Activated CD4-positive, alpha-beta T cell treated with anti-CD3 and anti-CD28 coated beads, Interleukin-2, amount 10 ng/mL, durations not matched to agents 24 days and 14 days (primary cell): ENCODE measurements around the gene LPP. TPM values are rescaled to one million over a fixed set of nuclear protein-coding genes. Genes with fewer than 3 reads are reported as not detected.

Experiments
- DNase-seq: peaks from one replicate; pipeline ENCODE4 v3.0.0; 2022
- H3K27ac Mint-ChIP-seq: one replicate; pipeline ENCODE4 v1.8.0; 2022; ENCODE audit warnings: mild to moderate bottlenecking, mixed read lengths
- H3K27me3 Mint-ChIP-seq: one replicate; pipeline ENCODE4 v1.8.0; 2022; ENCODE audit warnings: mixed read lengths
- H3K36me3 Mint-ChIP-seq: one replicate; pipeline ENCODE4 v1.8.0; 2022; ENCODE audit warnings: low read depth, mild to moderate bottlenecking, mixed read lengths
- H3K4me1 Mint-ChIP-seq: one replicate; pipeline ENCODE4 v1.8.0; 2021; ENCODE audit warnings: mixed read lengths
- H3K4me3 Mint-ChIP-seq: one replicate; pipeline ENCODE4 v1.8.0; 2022; ENCODE audit warnings: mild to moderate bottlenecking, moderate library complexity, mixed read lengths
- H3K9me3 Mint-ChIP-seq: one replicate; pipeline ENCODE4 v1.8.0; 2021; ENCODE audit warnings: mixed read lengths
- intact Hi-C: fragments of 100-400 bp; cut with micrococcal nuclease; formaldehyde crosslinking; loops from one replicate; pipeline ENCODE4 v1.15.1; 2023
- total RNA-seq: library from RNA; stranded (reverse); gene quantifications from 2 replicates; pipeline ENCODE4 v1.2.3, GENCODE V29; 2022

The LPP gene
- total RNA-seq, 1 donor from 2014 or later = 41.4 TPM

DNA sequence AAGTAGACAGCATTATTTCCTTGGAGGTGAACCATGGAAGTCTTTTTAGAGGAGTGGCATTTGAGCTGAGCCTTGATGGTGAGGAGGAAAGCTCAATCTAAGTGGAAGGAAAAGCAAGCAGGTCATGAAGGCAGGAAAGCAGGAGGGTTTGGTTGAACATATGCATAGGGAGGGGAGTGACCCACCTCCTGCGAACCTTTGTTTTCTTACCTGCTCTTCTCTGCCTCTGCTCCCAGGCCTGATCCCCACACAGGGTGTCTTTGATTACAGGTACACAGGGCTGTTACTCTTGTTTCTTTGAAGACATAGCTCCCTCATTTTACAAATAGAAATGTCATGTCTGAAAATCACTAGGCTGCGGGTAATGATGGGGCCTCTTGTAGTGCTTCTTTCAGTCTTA, 769.7 kb downstream of the LPP start:
- Mint-ChIP-seq H3K9me3 (peaks cover 19% of the 10 kb centered on the region), H3K27me3 (no peaks in the 10 kb centered on the region), H3K4me1 (no peaks in the 10 kb centered on the region)

DNA sequence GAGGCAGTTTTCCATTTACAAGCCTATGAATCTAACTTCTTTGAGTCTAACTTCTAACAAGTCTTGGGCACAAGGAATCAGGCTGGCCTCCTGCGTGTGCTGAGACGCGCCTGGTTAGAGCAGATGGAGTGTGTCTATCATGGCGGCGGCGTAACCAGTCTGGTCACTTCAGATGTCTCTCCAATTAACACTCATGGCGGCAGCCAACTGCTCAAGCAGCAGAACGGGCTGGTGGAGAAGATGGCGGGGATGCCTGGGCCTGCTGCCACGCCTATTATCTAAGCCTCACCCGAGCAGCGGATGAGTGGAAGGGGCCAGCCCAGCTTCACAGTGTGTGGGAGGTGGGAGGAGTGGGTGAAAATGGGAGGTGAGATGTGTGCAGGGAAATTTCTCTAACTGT, 771.4 kb downstream of the LPP start:
- Mint-ChIP-seq H3K27me3 (no peaks in the 10 kb centered on the region), H3K9me3 (peaks cover 15% of the 10 kb centered on the region), H3K36me3 (peaks cover 3% of the 10 kb centered on the region), H3K27ac (no peak overlapping the region), H3K4me1 (no peaks in the 10 kb centered on the region), H3K4me3 (no peak overlapping the region)
- intact Hi-C loops = no loop called here
- DNase-seq = no peak

More for the DNA sequence above, 769.7 kb downstream of the LPP start:
- Mint-ChIP-seq H3K36me3 (peaks cover 5% of the 10 kb centered on the region), H3K4me3 (no peak overlapping the region), H3K27ac (no peak overlapping the region)
- intact Hi-C loops = no loop called here
- DNase-seq = no peak

DNA sequence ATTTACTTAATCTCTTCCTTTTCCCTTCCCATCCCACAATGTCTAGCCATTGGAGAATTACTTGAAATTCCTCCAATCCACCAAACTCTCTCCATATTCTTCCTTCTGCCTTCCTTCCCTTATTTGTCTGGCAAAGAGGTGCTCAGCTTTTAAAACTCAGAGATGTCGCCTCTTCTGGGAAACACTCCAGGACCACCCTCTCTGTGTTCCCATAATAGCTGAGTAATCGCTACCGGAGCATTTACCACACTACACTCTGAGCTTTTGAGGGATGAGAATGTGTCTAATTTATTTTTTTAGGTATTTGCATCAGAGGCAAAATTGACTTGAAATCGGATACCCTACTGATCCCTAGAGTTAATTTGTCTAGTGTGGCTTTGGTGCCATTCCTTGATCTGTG, 772.2 kb downstream of the LPP start:
- no peak for DNase-seq
- H3K27ac Mint-ChIP-seq = no peak overlapping the region
- H3K9me3 Mint-ChIP-seq = peaks cover 14% of the 10 kb centered on the region
- no peaks in the 10 kb centered on the region for H3K27me3 Mint-ChIP-seq
- H3K4me3 Mint-ChIP-seq = no peak overlapping the region
- intact Hi-C loops = no loop called here
- H3K4me1 Mint-ChIP-seq = no peaks in the 10 kb centered on the region
- H3K36me3 Mint-ChIP-seq = peaks cover 3% of the 10 kb centered on the region

DNA sequence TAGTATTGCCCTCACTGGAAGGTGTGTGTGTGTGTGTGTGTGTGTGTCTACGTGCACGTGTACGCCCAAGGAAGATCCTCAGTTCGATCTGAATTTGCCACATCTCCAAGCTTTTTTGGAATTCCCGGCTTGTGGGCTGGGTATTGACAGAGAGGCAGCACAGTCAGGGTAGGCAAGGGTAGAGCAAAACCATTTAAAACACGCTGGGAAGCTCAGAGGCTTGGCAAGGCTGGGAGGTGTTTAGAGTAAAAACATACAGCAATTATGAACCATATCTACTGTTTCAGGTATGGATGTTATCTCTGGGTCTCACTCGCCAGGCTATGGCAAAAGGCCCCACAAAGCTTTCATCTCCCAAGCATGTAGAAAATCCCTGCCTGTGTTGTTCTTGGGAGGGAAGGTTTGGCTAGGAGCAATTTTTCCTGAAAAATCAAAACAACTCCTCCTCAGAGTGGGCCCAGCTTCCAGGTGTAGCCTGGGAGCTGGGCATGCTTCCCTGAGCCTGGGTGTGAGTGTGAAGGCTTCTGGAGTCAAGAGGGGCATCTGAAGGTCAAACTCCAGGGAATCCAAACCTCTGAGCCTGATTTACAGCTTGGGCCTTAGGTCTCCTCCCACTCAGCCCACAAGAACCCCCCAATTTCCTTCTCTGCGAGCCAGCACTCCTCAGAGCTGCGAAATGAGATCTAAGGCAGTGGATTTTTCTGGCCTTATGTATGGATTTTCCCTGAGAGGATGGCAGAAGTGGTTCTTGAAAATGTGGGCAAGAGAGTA, 773.0 kb downstream of the LPP start:
- H3K36me3 Mint-ChIP-seq = peaks cover 1% of the 10 kb centered on the region
- H3K4me1 Mint-ChIP-seq = peaks cover 3% of the 10 kb centered on the region
- H3K4me3 Mint-ChIP-seq = no peak overlapping the region
- H3K9me3 Mint-ChIP-seq = peaks cover 11% of the 10 kb centered on the region
- H3K27me3 Mint-ChIP-seq = no peaks in the 10 kb centered on the region
- intact Hi-C loops = no loop called here
- H3K27ac Mint-ChIP-seq = no peak overlapping the region
- DNase-seq = no peak

DNA sequence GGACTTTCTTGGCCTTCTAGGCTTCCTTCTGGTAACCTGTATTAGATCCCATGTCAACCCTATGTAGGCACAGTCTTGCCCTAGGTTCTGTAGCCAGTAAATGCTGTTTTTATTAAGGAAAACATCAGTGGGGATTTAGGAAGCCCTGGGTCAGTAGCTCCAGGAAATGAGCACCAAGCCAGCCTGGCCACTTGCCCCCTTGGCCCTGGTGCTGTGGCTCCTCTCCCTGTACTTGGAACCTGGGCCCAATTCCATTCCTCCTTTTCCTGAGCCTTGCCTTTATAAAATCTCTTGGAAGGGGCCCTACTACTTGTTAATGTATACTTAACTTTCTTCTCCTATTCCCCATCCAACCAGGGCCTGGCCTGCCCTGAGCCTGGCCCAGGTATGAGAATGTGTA, 774.0 kb downstream of the LPP start:
- H3K36me3 Mint-ChIP-seq = no peaks in the 10 kb centered on the region
- H3K27ac Mint-ChIP-seq = no peak overlapping the region
- peaks cover 3% of the 10 kb centered on the region for H3K4me1 Mint-ChIP-seq
- intact Hi-C loops = no loop called here
- no peak overlapping the region for H3K4me3 Mint-ChIP-seq
- no peaks in the 10 kb centered on the region for H3K27me3 Mint-ChIP-seq
- H3K9me3 Mint-ChIP-seq = peaks cover 7% of the 10 kb centered on the region
- no peak for DNase-seq

DNA sequence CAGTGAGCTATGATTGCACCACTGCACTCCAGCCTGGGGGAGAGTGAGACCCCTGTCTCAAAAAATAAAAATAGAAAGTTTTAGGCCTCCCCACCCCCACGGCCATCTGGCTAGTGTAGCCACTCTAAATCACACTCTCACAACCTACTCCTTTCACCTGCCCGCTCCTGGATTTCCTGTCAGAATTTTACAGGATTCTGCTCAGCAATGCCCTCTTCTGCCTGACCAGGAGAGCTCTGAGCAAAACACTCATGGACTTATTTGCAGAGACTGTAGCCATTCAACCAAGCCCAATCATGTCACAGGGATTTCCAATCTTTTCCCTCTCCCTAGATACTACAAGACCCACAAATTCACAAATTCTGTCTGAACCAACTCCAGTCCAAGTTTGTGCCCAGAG, 775.2 kb downstream of the LPP start:
- H3K4me3 Mint-ChIP-seq = no peak overlapping the region
- H3K36me3 Mint-ChIP-seq = no peaks in the 10 kb centered on the region
- no peak overlapping the region for H3K27ac Mint-ChIP-seq
- intact Hi-C loops = no loop called here
- peaks cover 5% of the 10 kb centered on the region for H3K4me1 Mint-ChIP-seq
- peaks cover 6% of the 10 kb centered on the region for H3K9me3 Mint-ChIP-seq
- H3K27me3 Mint-ChIP-seq = no peaks in the 10 kb centered on the region
- DNase-seq = no peak

DNA sequence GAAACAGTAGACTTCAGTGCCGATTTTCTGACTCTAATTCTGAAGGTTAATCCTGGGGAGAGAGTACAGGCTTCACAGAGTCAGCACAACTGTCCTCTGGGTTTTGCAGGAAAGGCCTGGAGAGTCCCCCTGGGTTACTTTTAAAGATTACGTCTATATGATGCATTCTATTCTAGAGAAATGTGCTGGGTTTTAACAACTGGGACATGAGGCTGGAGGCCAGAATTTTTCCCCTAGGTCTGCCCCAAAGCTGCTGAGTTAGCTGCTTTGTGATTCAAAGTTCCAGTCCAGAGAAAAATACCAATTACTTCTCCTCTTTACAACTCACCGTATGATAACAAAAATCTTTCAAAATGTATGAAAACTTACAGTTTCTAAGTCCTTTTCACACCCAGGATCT, 777.1 kb downstream of the LPP start:
- H3K27ac Mint-ChIP-seq = no peak overlapping the region
- DNase-seq = no peak
- intact Hi-C loops = no loop called here
- H3K9me3 Mint-ChIP-seq = peaks cover 2% of the 10 kb centered on the region
- H3K4me1 Mint-ChIP-seq = peaks cover 5% of the 10 kb centered on the region
- H3K36me3 Mint-ChIP-seq = no peaks in the 10 kb centered on the region
- no peak overlapping the region for H3K4me3 Mint-ChIP-seq
- H3K27me3 Mint-ChIP-seq = no peaks in the 10 kb centered on the region

DNA sequence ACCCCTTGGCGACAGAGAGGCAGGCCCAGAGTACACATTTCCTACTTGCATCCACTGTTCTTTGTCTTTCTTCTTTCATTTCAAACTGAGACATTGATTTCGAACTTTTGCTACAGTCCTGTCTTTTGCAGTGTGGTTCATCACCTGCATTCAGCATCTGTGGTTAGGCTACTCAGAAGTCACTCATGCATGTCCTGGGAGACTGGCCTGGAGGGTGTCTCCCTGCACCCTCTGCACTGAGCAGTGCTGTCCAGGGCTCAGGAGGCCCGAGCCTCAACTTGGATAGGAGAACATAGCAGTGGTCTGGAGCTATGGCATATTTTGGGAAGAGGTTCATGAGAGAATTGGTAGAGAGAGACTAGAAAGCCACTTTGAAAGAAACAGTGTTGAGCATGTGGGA, 777.6 kb downstream of the LPP start:
- H3K27me3 Mint-ChIP-seq = no peaks in the 10 kb centered on the region

DNA sequence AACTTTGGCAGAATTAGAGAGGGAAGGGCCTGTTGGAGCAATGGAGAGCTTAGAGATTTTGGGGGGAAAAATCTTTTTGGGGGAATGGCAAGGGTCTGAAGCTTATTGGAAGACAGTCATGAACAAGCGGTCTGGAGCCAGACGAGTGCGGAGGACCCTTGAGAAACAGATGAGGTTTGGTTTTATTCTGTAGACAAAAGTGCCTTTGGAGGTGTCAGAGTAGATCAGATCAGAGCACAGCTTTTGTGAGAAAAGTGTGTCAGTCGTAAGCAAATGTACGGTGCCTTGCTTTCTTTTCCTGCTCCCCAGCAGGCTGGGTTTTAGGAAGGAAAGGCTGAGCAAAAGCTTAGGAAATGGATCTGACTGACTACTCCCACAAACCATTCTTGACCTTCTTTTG, 781.0 kb downstream of the LPP start:
- intact Hi-C loops = no loop called here
- Mint-ChIP-seq H3K27me3 (peaks cover 10% of the 10 kb centered on the region), H3K4me1 (peaks cover 5% of the 10 kb centered on the region), H3K9me3 (no peaks in the 10 kb centered on the region), H3K27ac (no peak overlapping the region), H3K36me3 (no peaks in the 10 kb centered on the region), H3K4me3 (no peak overlapping the region)
- no peak for DNase-seq

More for the DNA sequence above, 777.6 kb downstream of the LPP start:
- Mint-ChIP-seq H3K27ac (no peak overlapping the region), H3K4me1 (peaks cover 5% of the 10 kb centered on the region), H3K36me3 (no peaks in the 10 kb centered on the region), H3K4me3 (no peak overlapping the region), H3K9me3 (no peaks in the 10 kb centered on the region)
- DNase-seq = no peak
- intact Hi-C loops = no loop called here

DNA sequence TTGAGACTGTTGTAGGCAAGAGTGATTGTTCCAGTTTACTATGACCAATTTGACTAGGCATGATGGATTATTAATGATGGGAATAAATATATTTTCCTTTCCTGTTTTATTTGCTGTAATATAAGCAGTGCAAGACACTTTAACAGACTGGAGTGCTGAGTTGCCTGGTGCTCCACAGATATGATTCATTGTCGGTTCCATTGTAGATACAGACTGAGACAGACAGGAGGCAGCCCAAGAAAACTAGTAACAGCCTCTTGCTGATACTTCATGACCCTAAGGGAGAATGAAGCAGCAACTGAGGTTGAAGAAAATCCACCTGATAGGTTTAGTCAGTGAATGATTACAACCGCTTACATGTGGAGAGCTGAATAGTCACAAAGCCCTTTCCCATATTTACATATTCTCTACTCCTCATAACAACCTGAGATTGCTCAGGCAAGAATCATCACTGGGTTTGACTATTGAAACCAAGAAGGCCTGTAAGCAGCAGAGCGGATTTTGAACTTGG, 782.7 kb downstream of the LPP start:
- Mint-ChIP-seq H3K27ac (no peak overlapping the region), H3K9me3 (no peaks in the 10 kb centered on the region), H3K4me3 (no peak overlapping the region), H3K27me3 (peaks cover 13% of the 10 kb centered on the region), H3K36me3 (no peaks in the 10 kb centered on the region), H3K4me1 (peaks cover 3% of the 10 kb centered on the region)
- no peak for DNase-seq
- intact Hi-C loops = loop anchor here (1.0 kb wide), 1 partner anchor 15 kb away; no protein-coding TSS in a partner anchor

DNA sequence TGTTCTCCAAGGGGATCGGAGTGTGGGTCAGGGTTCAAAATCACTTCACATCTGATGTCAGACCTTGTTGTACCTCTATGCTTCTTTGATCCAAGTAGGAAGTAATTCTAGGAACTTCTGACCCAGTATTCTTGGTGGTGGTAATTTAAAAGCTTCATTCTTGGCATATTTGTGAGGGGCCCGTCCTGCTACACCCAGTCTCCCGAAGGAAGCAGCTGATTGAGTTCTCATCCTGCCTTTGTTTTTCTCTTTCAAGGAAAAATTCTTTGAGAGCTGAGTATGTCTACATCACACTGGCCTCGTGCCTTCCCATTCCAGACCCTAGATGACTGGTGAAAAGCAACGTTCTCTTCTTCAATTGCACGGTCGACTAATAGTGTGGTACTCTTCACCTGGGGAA, 783.4 kb downstream of the LPP start:
- peaks cover 15% of the 10 kb centered on the region for H3K27me3 Mint-ChIP-seq
- intact Hi-C loops = loop anchor here (1.0 kb wide), 1 partner anchor 16 kb away; no protein-coding TSS in a partner anchor
- H3K27ac Mint-ChIP-seq = no peak overlapping the region
- no peak for DNase-seq
- no peaks in the 10 kb centered on the region for H3K36me3 Mint-ChIP-seq
- no peak overlapping the region for H3K4me3 Mint-ChIP-seq
- peaks cover 2% of the 10 kb centered on the region for H3K4me1 Mint-ChIP-seq
- no peaks in the 10 kb centered on the region for H3K9me3 Mint-ChIP-seq

DNA sequence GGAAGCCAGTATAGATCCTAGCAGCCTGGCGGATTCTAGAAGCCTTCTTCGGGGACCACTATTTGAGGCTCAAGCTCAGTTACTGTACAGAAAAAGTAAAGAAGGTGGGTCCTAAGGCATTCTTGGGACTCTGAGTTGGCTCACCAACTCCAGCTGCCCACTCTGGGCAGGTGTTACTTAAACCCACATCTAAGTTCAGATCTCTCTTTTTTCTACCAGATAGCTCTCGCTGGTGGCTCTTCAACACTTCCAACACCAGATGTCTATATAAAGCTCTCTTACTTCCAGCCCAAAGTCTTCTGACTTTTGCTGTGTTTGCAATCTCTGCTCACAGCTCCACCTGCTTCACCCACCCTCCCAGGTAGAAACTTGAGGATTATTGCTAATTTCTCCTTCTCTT, 785.0 kb downstream of the LPP start:
- intact Hi-C loops = no loop called here
- no peaks in the 10 kb centered on the region for H3K36me3 Mint-ChIP-seq
- H3K27ac Mint-ChIP-seq = no peak overlapping the region
- H3K27me3 Mint-ChIP-seq = peaks cover 21% of the 10 kb centered on the region
- peaks cover 3% of the 10 kb centered on the region for H3K9me3 Mint-ChIP-seq
- no peak for DNase-seq
- no peak overlapping the region for H3K4me3 Mint-ChIP-seq
- H3K4me1 Mint-ChIP-seq = no peaks in the 10 kb centered on the region

DNA sequence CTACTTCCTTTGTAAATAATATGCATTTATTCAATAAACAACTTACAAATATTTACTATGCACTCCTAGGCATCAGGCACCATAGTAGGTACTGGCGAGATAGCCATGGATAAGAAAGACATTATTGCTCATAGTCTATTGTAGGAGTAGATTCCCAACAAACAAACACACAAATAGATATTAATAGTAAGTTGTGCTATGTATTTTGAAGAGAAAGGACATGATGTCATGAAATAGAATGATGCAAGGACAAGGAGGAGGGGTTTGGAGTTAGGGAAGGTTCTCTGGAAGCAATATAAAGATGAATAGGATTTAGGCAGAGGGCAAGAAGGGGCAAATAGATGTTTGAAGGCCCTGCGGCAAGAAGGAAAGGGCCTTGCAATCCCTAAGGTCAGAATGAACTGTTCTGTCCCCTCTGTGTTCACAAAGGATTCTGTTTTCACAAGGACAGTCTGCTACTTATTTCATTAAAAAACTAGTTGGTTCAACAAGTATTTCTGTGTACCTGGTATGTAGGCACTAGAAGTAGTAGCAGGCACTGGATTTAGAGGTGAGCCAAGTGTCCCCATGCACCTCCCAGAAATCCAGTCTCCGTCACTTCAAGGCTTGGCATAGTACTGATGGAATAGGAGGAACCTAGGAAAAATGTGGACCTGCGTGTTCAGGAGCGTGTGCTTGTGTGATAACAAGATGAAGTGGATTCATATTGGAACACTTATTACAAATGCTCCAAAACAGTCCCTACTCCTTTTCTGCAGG, 786.0 kb downstream of the LPP start:
- peaks cover 3% of the 10 kb centered on the region for H3K36me3 Mint-ChIP-seq
- no peak for DNase-seq
- H3K9me3 Mint-ChIP-seq = peaks cover 6% of the 10 kb centered on the region
- peaks cover 6% of the 10 kb centered on the region for H3K4me1 Mint-ChIP-seq
- intact Hi-C loops = loop anchor here (10.0 kb wide), 1 partner anchor 65 kb away; no protein-coding TSS in a partner anchor
- peaks cover 25% of the 10 kb centered on the region for H3K27me3 Mint-ChIP-seq
- no peak overlapping the region for H3K27ac Mint-ChIP-seq
- no peak overlapping the region for H3K4me3 Mint-ChIP-seq
